Measurements from ENCODE around the gene GABBR2. TPM values are rescaled to one million over a fixed set of nuclear protein-coding genes. Genes with fewer than 3 reads are reported as not detected.

The GABBR2 gene
- total and polyA plus RNA-seq, 9 of the 15 experiments (the other 6 are each of a cell fraction or from before 2014, with no cell fraction given), result 0.15 to 1.9 (median 0.32) TPM

- TF ChIP-seq SRSF7 (optimal IDR thresholded peaks at IDR 0.05; ENCODE audit: low read depth, low read length) (no peak), HCFC1 (IDR thresholded peaks at IDR 0.05; ENCODE audit: low read depth, low read length) (no peak), ARID1B (IDR thresholded peaks at IDR 0.05) (peak; percentile 95), FOXA1 (IDR thresholded peaks at IDR 0.05; ENCODE audit: borderline replicate concordance) (no peak), IRF2 (CRISPR knock-in tag; IDR thresholded peaks at IDR 0.05) (no peak), THRA (IDR thresholded peaks at IDR 0.05) (no peak), ZEB2 (IDR thresholded peaks at IDR 0.05) (no peak; the same call in 1 of the 2 replicates), ZNF232 (CRISPR knock-in tag; IDR thresholded peaks at IDR 0.05) (no peak), ELK3 (CRISPR knock-in tag; IDR thresholded peaks at IDR 0.05) (no peak), TOE1 (IDR thresholded peaks at IDR 0.05; ENCODE audit: borderline replicate concordance) (no peak), TOE1 (CRISPR knock-in tag; IDR thresholded peaks at IDR 0.05; ENCODE audit: borderline replicate concordance, low read depth) (no peak), PRMT5 (CRISPR knock-in tag; IDR thresholded peaks at IDR 0.05) (no peak), FUS (optimal IDR thresholded peaks at IDR 0.05; ENCODE audit: low read depth, low read length) (no peak), ZBED1 (IDR thresholded peaks at IDR 0.05) (no peak), FOXJ2 (tag; IDR thresholded peaks at IDR 0.05) (no peak), FOXM1 (IDR thresholded peaks at IDR 0.05; ENCODE audit: low read depth) (peak; percentile 86), FOXM1 (CRISPR knock-in tag; IDR thresholded peaks at IDR 0.05; ENCODE audit: low read depth) (no peak), ZNF324 (CRISPR knock-in tag; IDR thresholded peaks at IDR 0.05) (no peak)
- TF ChIP-seq, protein P1, sequence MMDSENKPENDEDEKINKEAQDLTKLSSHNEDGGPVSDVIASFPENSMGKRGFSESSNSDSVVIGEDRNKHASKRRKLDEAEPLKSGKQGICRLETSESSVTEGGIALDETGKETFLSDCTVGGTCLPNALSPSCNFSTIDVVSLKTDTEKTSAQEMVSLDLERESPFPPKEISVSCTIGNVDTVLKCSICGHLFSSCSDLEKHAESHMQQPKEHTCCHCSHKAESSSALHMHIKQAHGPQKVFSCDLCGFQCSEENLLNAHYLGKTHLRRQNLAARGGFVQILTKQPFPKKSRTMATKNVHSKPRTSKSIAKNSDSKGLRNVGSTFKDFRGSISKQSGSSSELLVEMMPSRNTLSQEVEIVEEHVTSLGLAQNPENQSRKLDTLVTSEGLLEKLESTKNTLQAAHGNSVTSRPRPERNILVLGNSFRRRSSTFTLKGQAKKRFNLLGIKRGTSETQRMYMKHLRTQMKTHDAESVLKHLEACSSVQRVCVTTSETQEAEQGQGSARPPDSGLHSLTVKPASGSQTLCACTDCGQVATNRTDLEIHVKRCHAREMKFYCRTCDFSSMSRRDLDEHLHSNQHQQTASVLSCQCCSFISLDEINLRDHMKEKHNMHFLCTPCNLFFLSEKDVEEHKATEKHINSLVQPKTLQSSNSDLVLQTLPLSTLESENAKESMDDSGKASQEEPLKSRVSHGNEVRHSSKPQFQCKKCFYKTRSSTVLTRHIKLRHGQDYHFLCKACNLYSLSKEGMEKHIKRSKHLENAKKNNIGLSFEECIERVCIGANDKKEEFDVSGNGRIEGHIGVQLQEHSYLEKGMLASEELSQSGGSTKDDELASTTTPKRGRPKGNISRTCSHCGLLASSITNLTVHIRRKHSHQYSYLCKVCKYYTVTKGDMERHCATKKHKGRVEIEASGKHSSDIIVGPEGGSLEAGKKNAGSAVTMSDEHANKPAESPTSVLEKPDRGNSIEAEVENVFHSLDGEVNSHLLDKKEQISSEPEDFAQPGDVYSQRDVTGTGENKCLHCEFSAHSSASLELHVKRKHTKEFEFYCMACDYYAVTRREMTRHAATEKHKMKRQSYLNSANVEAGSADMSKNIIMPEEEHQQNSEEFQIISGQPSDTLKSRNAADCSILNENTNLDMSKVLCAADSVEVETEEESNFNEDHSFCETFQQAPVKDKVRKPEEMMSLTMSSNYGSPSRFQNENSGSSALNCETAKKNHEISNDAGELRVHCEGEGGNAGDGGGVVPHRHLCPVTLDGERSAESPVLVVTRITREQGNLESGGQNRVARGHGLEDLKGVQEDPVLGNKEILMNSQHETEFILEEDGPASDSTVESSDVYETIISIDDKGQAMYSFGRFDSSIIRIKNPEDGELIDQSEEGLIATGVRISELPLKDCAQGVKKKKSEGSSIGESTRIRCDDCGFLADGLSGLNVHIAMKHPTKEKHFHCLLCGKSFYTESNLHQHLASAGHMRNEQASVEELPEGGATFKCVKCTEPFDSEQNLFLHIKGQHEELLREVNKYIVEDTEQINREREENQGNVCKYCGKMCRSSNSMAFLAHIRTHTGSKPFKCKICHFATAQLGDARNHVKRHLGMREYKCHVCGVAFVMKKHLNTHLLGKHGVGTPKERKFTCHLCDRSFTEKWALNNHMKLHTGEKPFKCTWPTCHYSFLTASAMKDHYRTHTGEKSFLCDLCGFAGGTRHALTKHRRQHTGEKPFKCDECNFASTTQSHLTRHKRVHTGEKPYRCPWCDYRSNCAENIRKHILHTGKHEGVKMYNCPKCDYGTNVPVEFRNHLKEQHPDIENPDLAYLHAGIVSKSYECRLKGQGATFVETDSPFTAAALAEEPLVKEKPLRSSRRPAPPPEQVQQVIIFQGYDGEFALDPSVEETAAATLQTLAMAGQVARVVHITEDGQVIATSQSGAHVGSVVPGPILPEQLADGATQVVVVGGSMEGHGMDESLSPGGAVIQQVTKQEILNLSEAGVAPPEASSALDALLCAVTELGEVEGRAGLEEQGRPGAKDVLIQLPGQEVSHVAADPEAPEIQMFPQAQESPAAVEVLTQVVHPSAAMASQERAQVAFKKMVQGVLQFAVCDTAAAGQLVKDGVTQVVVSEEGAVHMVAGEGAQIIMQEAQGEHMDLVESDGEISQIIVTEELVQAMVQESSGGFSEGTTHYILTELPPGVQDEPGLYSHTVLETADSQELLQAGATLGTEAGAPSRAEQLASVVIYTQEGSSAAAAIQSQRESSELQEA (IDR thresholded peaks at IDR 0.05; ENCODE audit: low read depth), result no peak
These were observed 376.3 kb downstream of the GABBR2 start (continued) for GRCh38 chr9:98332405-98332831.

All from K562 (cell line).